HepG2 (cell line): ENCODE data around the gene INPP5E. TPM values are rescaled to one million over a fixed set of nuclear protein-coding genes. Genes with fewer than 3 reads are reported as not detected.
A peak's percentile ranks its signal among the peaks of the same experiment; 100 is the strongest.

ENCODE experiments used
- ATAC-seq: fragments of 200-7000 bp; cut with Tn5 transposase; 3 replicates; pipeline ENCODE4 v1.9.1; 2020; ENCODE audit warnings: mild to moderate bottlenecking, moderate library complexity
- BruUV-seq: library from RNA; stranded (reverse); fragments of 400-500 nt; replicated peaks from 2 replicates; lab custom pipeline; 2021; lab: Mats Ljungman, UMichigan
- CTCF ChIA-PET: fragments of 300-600 bp; formaldehyde crosslinking; extraction: SDS; loops from one replicate; lab custom pipeline; 2021; ENCODE audit warnings: low total read pairs, inconsistent platforms, low intra/inter-chr PET ratio; lab: Yijun Ruan, JAX
- POLR2A ChIA-PET: fragments of 350-600 bp; sonication (Branson Sonifier 250); formaldehyde crosslinking; loops from one replicate; lab custom pipeline; 2020; ENCODE audit warnings: antibody characterized with exemption, inconsistent platforms; lab: Yijun Ruan, JAX
- DNase-seq: peaks from one replicate; pipeline ENCODE4 v3.0.0-alpha.2; 2015; ENCODE audit warnings: low spot score
- FAIRE-seq: peaks from 3 replicates; lab custom pipeline; 2011; peaks lifted over from hg19 to GRCh38; lab: Jason Lieb, UNC
- H2AFZ ChIP-seq: one replicate; pipeline ENCODE4 v1.6.1; 2011; ENCODE audit warnings: low read length, inconsistent platforms
- H3K27ac ChIP-seq: fragments of 300-600 bp; 3 replicates; pipeline ENCODE4 v1.8.0; 2011; ENCODE audit warnings: mixed run types, mild to moderate bottlenecking, mixed read lengths, low read length, inconsistent platforms; ENCODE audit not compliant: insufficient read depth; ENCODE audit errors: extremely low read length
- H3K27me3 ChIP-seq, 2 experiments: fragments of 200-600 bp in 1 of 2; 2 replicates in 1 of 2; 3 replicates in 1 of 2; pipeline versions ENCODE4 v1.6.0 to v1.8.0; 2011; ENCODE audit warnings: low read length in 2 of 2, mild to moderate bottlenecking in 2 of 2, moderate library complexity in 2 of 2, inconsistent platforms in 1 of 2; ENCODE audit not compliant: insufficient read depth in 2 of 2, control insufficient read depth in 1 of 2
- H3K36me3 ChIP-seq, 2 experiments: fragments of 200-600 bp in 1 of 2; replicated peaks in 1 of 2; 2 replicates in 1 of 2; 3 replicates in 1 of 2; pipeline versions ENCODE4 v1.5.1 to v1.8.0; 2011; ENCODE audit warnings: low read length in 2 of 2, inconsistent platforms in 1 of 2; ENCODE audit not compliant: insufficient read depth in 2 of 2, control insufficient read depth in 1 of 2
- H3K4me1 ChIP-seq: 2 replicates; pipeline ENCODE4 v1.5.1; 2012; ENCODE audit warnings: low read length, inconsistent platforms; ENCODE audit not compliant: insufficient read depth
- H3K4me2 ChIP-seq: 2 replicates; pipeline ENCODE4 v1.6.0; 2011; ENCODE audit warnings: low read depth, low read length, inconsistent platforms
- H3K4me3 ChIP-seq, 3 experiments: fragments of 200-600 bp in 1 of 3; sonication (generic), shearing (Covaris generic) in 1 of 3; replicated peaks in 1 of 3; 2 replicates each; pipeline ENCODE4 v1.5.1; 2011 to 2016; ENCODE audit warnings: low read length in 3 of 3, inconsistent platforms in 2 of 3, low read depth in 2 of 3, mild to moderate bottlenecking in 2 of 3, control low read depth in 1 of 3, mixed read lengths in 1 of 3; ENCODE audit not compliant: insufficient read depth in 1 of 3
- H3K79me2 ChIP-seq: one replicate; pipeline ENCODE4 v1.6.1; 2011; ENCODE audit warnings: low read length, inconsistent platforms; ENCODE audit not compliant: insufficient read depth
- H3K9ac ChIP-seq: 2 replicates; pipeline ENCODE4 v1.6.0; 2011; ENCODE audit warnings: mild to moderate bottlenecking, low read depth, low read length, inconsistent platforms; ENCODE audit not compliant: insufficient read depth
- H3K9me3 ChIP-seq: 2 replicates; pipeline ENCODE4 v1.5.1; 2012; ENCODE audit warnings: mild to moderate bottlenecking, low read length
- H4K20me1 ChIP-seq: 2 replicates; pipeline ENCODE4 v1.6.0; 2011; ENCODE audit warnings: inconsistent platforms, mild to moderate bottlenecking, low read length, moderate library complexity; ENCODE audit not compliant: insufficient read depth
- CSRNP1 ChIP-seq: sonication (generic); formaldehyde crosslinking; IDR thresholded peaks from 2 replicates; pipeline ENCODE4 v1.8.1; 2023; ENCODE audit warnings: mild to moderate bottlenecking, missing genetic modification reagents
- HDAC1 ChIP-seq: sonication (generic); formaldehyde crosslinking; IDR thresholded peaks from 2 replicates; pipeline ENCODE4 v1.5.1; 2020; ENCODE audit warnings: mild to moderate bottlenecking, missing genetic modification reagents
- HNF1B ChIP-seq: sonication (generic); formaldehyde crosslinking; IDR thresholded peaks from 2 replicates; pipeline ENCODE4 v1.5.1; 2020; ENCODE audit warnings: mild to moderate bottlenecking, moderate library complexity, missing genetic modification reagents
- IRF9 ChIP-seq: sonication (generic); formaldehyde crosslinking; IDR thresholded peaks from 2 replicates; pipeline ENCODE4 v1.8.0; 2022; ENCODE audit warnings: missing genetic modification reagents, mild to moderate bottlenecking, borderline replicate concordance
- PHF8 ChIP-seq: sonication (generic); formaldehyde crosslinking; IDR thresholded peaks from 2 replicates; pipeline ENCODE4 v1.5.0; 2020; ENCODE audit warnings: missing genetic modification reagents
- SP2 ChIP-seq: sonication (generic); formaldehyde crosslinking; IDR thresholded peaks from 2 replicates; pipeline ENCODE4 v1.5.1; 2020; ENCODE audit warnings: mild to moderate bottlenecking, missing genetic modification reagents
- ZNF136 ChIP-seq: sonication (generic); formaldehyde crosslinking; IDR thresholded peaks from 2 replicates; pipeline ENCODE4 v1.8.1; 2022; ENCODE audit warnings: low read depth, mild to moderate bottlenecking, moderate library complexity, missing genetic modification reagents
- ZNF318 ChIP-seq: sonication (generic); formaldehyde crosslinking; IDR thresholded peaks from 2 replicates; pipeline ENCODE4 v1.4.0; 2020; ENCODE audit warnings: mild to moderate bottlenecking, missing genetic modification reagents
- ZNF678 ChIP-seq: sonication (generic); formaldehyde crosslinking; IDR thresholded peaks from 2 replicates; pipeline ENCODE4 v1.4.0; 2020; ENCODE audit warnings: mild to moderate bottlenecking, missing genetic modification reagents
- WGBS: methylation state at CpG from one replicate; pipeline ENCODE4 v1.1.6; 2017; ENCODE audit warnings: low lambda C conversion rate; 5-methylcytosine and 5-hydroxymethylcytosine counted together
- in situ Hi-C: cut with HindIII; loops from 2 replicates; pipeline ENCODE4 v1.10.0; 2017; ENCODE audit warnings: low pct_unique_long_range_greater_than_20kb; ENCODE audit not compliant: extremely low pct_ligation_motif_present
- intact Hi-C: fragments of 100-400 bp; cut with micrococcal nuclease; formaldehyde crosslinking; loops from one replicate; pipeline ENCODE4 v1.10.0; 2022; ENCODE audit not compliant: unreplicated experiment
- polyA plus RNA-seq, 8 experiments: library from polyadenylated mRNA; depleted of rRNA in 3 of 8; stranded (reverse) in 7 of 8; unstranded in 1 of 8; fragments of >200 nt; fragmentation: Illumina TruSeq in 4 of 8; extraction: Trizol in 4 of 8; gene quantifications; 2 replicates each; pipeline versions ENCODE4 v1.2.1 to v1.2.3, GENCODE V29; 2011 to 2016; ENCODE audit warnings: low read depth in 4 of 8, missing spikeins in 1 of 8, mixed read lengths in 1 of 8; ENCODE audit not compliant: insufficient read depth in 1 of 8
- total RNA-seq, 5 experiments: library from RNA; depleted of rRNA; stranded (reverse); fragments of >200 nt; fragmentation: Illumina TruSeq; extraction: Trizol; gene quantifications; 2 replicates each; pipeline ENCODE4 v1.2.3, GENCODE V29; 2016; ENCODE audit warnings: low read depth in 1 of 5

INPP5E gene
- total and polyA plus RNA-seq, 2 of the 13 experiments (the other 11 are each of a cell fraction or from before 2014, with no cell fraction given) = 5.5 TPM

- ChIA-PET CTCF (interaction anchor here (1.3 to 7.9 kb wide), 2 partner anchors 147 to 161 kb away, joined by 8 to 101 read pairs; no protein-coding TSS in a partner anchor), POLR2A (interaction anchor here (0.6 to 3.5 kb wide), 2 partner anchors 74 to 142 kb away, joined by 3 to 25 read pairs; no protein-coding TSS in a partner anchor)
- DNase-seq (peak; percentile 81), FAIRE-seq (no peak), ATAC-seq (peak; percentile 68)
- peaks cover 35% of the 10 kb centered on the region for H4K20me1 ChIP-seq
- H3K36me3 ChIP-seq = peaks cover 4 to 15% of the 10 kb centered on the region in 2 experiments; a peak in 4 of 5 replicates
- H3K4me3 ChIP-seq = peak overlapping the region; percentile 62 to 84 (median 79)
- no peaks in the 10 kb centered on the region for H3K9me3 ChIP-seq
- peak overlapping the region; percentile 100 for H3K27ac ChIP-seq
- peaks cover 33% of the 10 kb centered on the region for H3K79me2 ChIP-seq
- H3K4me1 ChIP-seq = peaks cover 42% of the 10 kb centered on the region
- H3K4me2 ChIP-seq = peak overlapping the region; percentile 90
- intact Hi-C loops = no loop called here
- in situ Hi-C loops = no loop called here
- peaks cover 18 to 26% of the 10 kb centered on the region in 2 experiments; a peak in 4 of 5 replicates for H3K27me3 ChIP-seq
- BruUV-seq = TSS peak; percentile 87
- no peak overlapping the region for H2AFZ ChIP-seq
- 0% methylated on average over 6 of the region's 63 CpGs for WGBS
- H3K9ac ChIP-seq = peak overlapping the region; percentile 93
- TF ChIP-seq HNF1B (CRISPR knock-in tag) = 0 out of 2 replicates have a peak, but pooled peaks have one; percentile 63
- 0 out of 2 replicates have a peak, but pooled peaks have one; percentile 39 for TF ChIP-seq CSRNP1
- TF ChIP-seq HDAC1 (CRISPR knock-in tag) = peak; percentile 91
- peak; percentile 11 for TF ChIP-seq PHF8 (CRISPR knock-in tag)
- 0 out of 2 replicates have a peak, but pooled peaks have one; percentile 62 for TF ChIP-seq ZNF318
- TF ChIP-seq ZNF136 (CRISPR knock-in tag) = 0 out of 2 replicates have a peak, but pooled peaks have one; percentile 17
- TF ChIP-seq SP2 (CRISPR knock-in tag) = 0 out of 2 replicates have a peak, but pooled peaks have one; percentile 16
- 0 out of 2 replicates have a peak, but pooled peaks have one; percentile 56 for TF ChIP-seq ZNF678 (CRISPR knock-in tag)
- peak; percentile 29; the same call in 1 of the 2 replicates for TF ChIP-seq IRF9 (CRISPR knock-in tag)
These were observed 44.0 kb upstream of the INPP5E start for GRCh38 chr9:136483589-136484152.
